HepG2 (cell line): ENCODE data around the gene FOXS1. TPM values are rescaled to one million over a fixed set of nuclear protein-coding genes. Genes with fewer than 3 reads are reported as not detected.

Experiments used
- ARID3A ChIP-seq: IDR thresholded peaks from 2 replicates; pipeline ENCODE4 v1.6.1; 2012; ENCODE audit warnings: low read depth, low read length, improper control_type of control experiment
- CHD2 ChIP-seq: IDR thresholded peaks from 2 replicates; pipeline ENCODE4 v1.6.1; 2011; ENCODE audit warnings: low read depth, low read length, improper control_type of control experiment
- IKZF5 ChIP-seq: IDR thresholded peaks from 2 replicates; pipeline ENCODE4 v1.6.1; 2018; ENCODE audit warnings: missing genetic modification reagents, mild to moderate bottlenecking, missing compliant biosample characterization
- LRRFIP1 ChIP-seq: sonication (generic); formaldehyde crosslinking; conservative IDR thresholded peaks from 2 replicates; pipeline ENCODE4 v1.4.0; 2020; ENCODE audit warnings: missing genetic modification reagents
- PPARG ChIP-seq: conservative IDR thresholded peaks from 2 replicates; pipeline ENCODE4 v1.6.1; 2016; ENCODE audit warnings: missing biosample characterization, missing genetic modification reagents
- RBM39 ChIP-seq: fragments of 200-400 bp; formaldehyde crosslinking; IDR thresholded peaks from one replicate; pipeline ENCODE4 v1.6.1; 2018; ENCODE audit warnings: antibody characterized with exemption, mild to moderate bottlenecking, low read depth, low read length; ENCODE audit not compliant: poor library complexity, severe bottlenecking
- SSRP1 ChIP-seq: IDR thresholded peaks from 2 replicates; pipeline ENCODE4 v1.6.1; 2016; ENCODE audit warnings: control low read depth
- TFDP2 ChIP-seq: sonication (generic); formaldehyde crosslinking; IDR thresholded peaks from 2 replicates; pipeline ENCODE4 v1.4.0; 2020; ENCODE audit warnings: missing genetic modification reagents
- ZNF737 ChIP-seq: sonication (generic); formaldehyde crosslinking; IDR thresholded peaks from 2 replicates; pipeline ENCODE4 v1.5.0; 2020; ENCODE audit warnings: missing genetic modification reagents, mild to moderate bottlenecking, borderline replicate concordance
- polyA plus RNA-seq, 8 experiments: library from polyadenylated mRNA; depleted of rRNA in 3 of 8; stranded (reverse) in 7 of 8; unstranded in 1 of 8; fragments of >200 nt; fragmentation: Illumina TruSeq in 4 of 8; extraction: Trizol in 4 of 8; gene quantifications; 2 replicates each; pipeline versions ENCODE4 v1.2.1 to v1.2.3, GENCODE V29; 2011 to 2016; ENCODE audit warnings: low read depth in 4 of 8, missing spikeins in 1 of 8, mixed read lengths in 1 of 8; ENCODE audit not compliant: insufficient read depth in 1 of 8
- total RNA-seq, 5 experiments: library from RNA; depleted of rRNA; stranded (reverse); fragments of >200 nt; fragmentation: Illumina TruSeq; extraction: Trizol; gene quantifications; 2 replicates each; pipeline ENCODE4 v1.2.3, GENCODE V29; 2016; ENCODE audit warnings: low read depth in 1 of 5

The FOXS1 gene
- total and polyA plus RNA-seq, 2 of the 13 experiments (the other 11 are each of a cell fraction or from before 2014, with no cell fraction given) = not detected

- TF ChIP-seq LRRFIP1 (no peak), CHD2 (no peak), PPARG (CRISPR knock-in tag) (no peak), ARID3A (no peak), ZNF737 (CRISPR knock-in tag) (no peak), RBM39 (no peak), TFDP2 (CRISPR knock-in tag) (no peak), IKZF5 (CRISPR knock-in tag) (peak; percentile 41), SSRP1 (CRISPR knock-in tag) (no peak)
Observed at GRCh38 chr20:31835977-31836852, 9.2 kb downstream of the FOXS1 start (continued).
